PC-3 (cell line): ENCODE results near the gene FAM114A1. TPM values are rescaled to one million over a fixed set of nuclear protein-coding genes. Genes with fewer than 3 reads are reported as not detected.

Experiments
- ATAC-seq: fragments of 200-7000 bp; cut with Tn5 transposase; 2 replicates; pipeline ENCODE4 v1.9.1; 2020; ENCODE audit warnings: mild to moderate bottlenecking, moderate library complexity
- BruUV-seq: library from RNA; stranded (reverse); fragments of 400-500 nt; replicated peaks from 2 replicates; lab custom pipeline; 2021; lab: Mats Ljungman, UMichigan
- CTCF ChIA-PET: fragments of 300-600 bp; sonication (Branson Sonifier 250); formaldehyde crosslinking; loops from one replicate; lab custom pipeline; 2022; ENCODE audit warnings: antibody characterized with exemption; lab: Charles Lee
- POLR2A ChIA-PET: fragments of 300-600 bp; sonication (Branson Sonifier 250); formaldehyde crosslinking; loops from one replicate; lab custom pipeline; 2022; ENCODE audit warnings: antibody characterized with exemption; ENCODE audit not compliant: unreplicated experiment; lab: Charles Lee
- DNase-seq: peaks from one replicate; pipeline ENCODE4 v3.0.0-alpha.2; 2015
- H2AFZ ChIP-seq: fragments of 300-600 bp; sonication (generic); 2 replicates; pipeline ENCODE4 v1.6.0; 2016; ENCODE audit warnings: antibody characterized with exemption, low read length
- H3F3A ChIP-seq: fragments of 300-600 bp; sonication (generic); one replicate; pipeline ENCODE4 v1.6.0; 2017; ENCODE audit warnings: antibody characterized with exemption, low read length, control low read depth, mild to moderate bottlenecking; ENCODE audit not compliant: unreplicated experiment
- H3K27ac ChIP-seq: fragments of 300-600 bp; sonication (generic); 2 replicates; pipeline ENCODE4 v1.5.1; 2016; ENCODE audit warnings: mild to moderate bottlenecking, low read length
- H3K27me3 ChIP-seq: fragments of 300-600 bp; sonication (generic); 2 replicates; pipeline ENCODE4 v1.6.1; 2016; ENCODE audit warnings: low read length, mixed read lengths
- H3K36me3 ChIP-seq: fragments of 300-600 bp; sonication (generic); 2 replicates; pipeline ENCODE4 v1.6.1; 2016; ENCODE audit warnings: low read depth, mixed run types, low read length, mixed read lengths
- H3K4me1 ChIP-seq: fragments of 300-600 bp; sonication (generic); 2 replicates; pipeline ENCODE4 v1.5.1; 2016; ENCODE audit warnings: low read length; ENCODE audit not compliant: insufficient read depth
- H3K4me2 ChIP-seq: fragments of 300-600 bp; sonication (generic); 2 replicates; pipeline ENCODE4 v1.6.0; 2016; ENCODE audit warnings: low read length
- H3K4me3 ChIP-seq: fragments of 300-600 bp; sonication (generic); 2 replicates; pipeline ENCODE4 v1.5.1; 2016; ENCODE audit warnings: mild to moderate bottlenecking, low read length, mixed read lengths
- H3K79me2 ChIP-seq: fragments of 300-600 bp; sonication (generic); 2 replicates; pipeline ENCODE4 v1.6.1; 2017; ENCODE audit warnings: low read length, mixed read lengths
- H3K9ac ChIP-seq: fragments of 300-600 bp; sonication (generic); 2 replicates; pipeline ENCODE4 v1.6.0; 2016; ENCODE audit warnings: mild to moderate bottlenecking, low read length
- H3K9me2 ChIP-seq: fragments of 300-600 bp; sonication (generic); replicated peaks from 2 replicates; pipeline ENCODE4 v1.6.1; 2016; ENCODE audit warnings: mixed run types, low read length, mixed read lengths
- H3K9me3 ChIP-seq: fragments of 300-600 bp; sonication (generic); 2 replicates; pipeline ENCODE4 v1.6.1; 2016; ENCODE audit warnings: low read length, mixed read lengths
- H4K20me1 ChIP-seq: fragments of 300-600 bp; sonication (generic); 2 replicates; pipeline ENCODE4 v1.6.1; 2016; ENCODE audit warnings: low read length, mixed read lengths
- CTCF ChIP-seq: fragments of 300-600 bp; sonication (generic); conservative IDR thresholded peaks from 2 replicates; pipeline ENCODE4 v1.5.1; 2017; ENCODE audit warnings: antibody characterized with exemption, low read depth, mild to moderate bottlenecking, low read length
- EZH2 ChIP-seq: fragments of 300-600 bp; sonication (generic); IDR thresholded peaks from one replicate; pipeline ENCODE4 v1.6.1; 2017; ENCODE audit warnings: antibody characterized with exemption, mild to moderate bottlenecking, low read length; ENCODE audit not compliant: unreplicated experiment
- EZH2phosphoT487 ChIP-seq: fragments of 300-600 bp; sonication (generic); IDR thresholded peaks from 2 replicates; pipeline ENCODE4 v1.6.1; 2018; ENCODE audit warnings: mild to moderate bottlenecking, antibody characterized with exemption, low read length, borderline replicate concordance
- intact Hi-C: fragments of 100-400 bp; cut with micrococcal nuclease; formaldehyde crosslinking; loops from 2 replicates; pipeline ENCODE4 v1.9.0; 2023
- total RNA-seq: library from RNA; depleted of rRNA; stranded (reverse); fragments of >200 nt; gene quantifications from 2 replicates; pipeline ENCODE4 v1.2.3, GENCODE V29; 2014

The FAM114A1 gene
- total RNA-seq, 1 experiment from 2014 or later = 25.0 TPM

- CTCF ChIA-PET = no interaction called here
- ATAC-seq = no peak
- DNase-seq = no peak
- Histone ChIP-seq H3K9ac (no peak overlapping the region), H3K27ac (no peak overlapping the region), H3K4me3 (no peak overlapping the region), H3F3A (no peaks in the 10 kb centered on the region), H3K4me2 (no peak overlapping the region), H2AFZ (no peak overlapping the region), H3K9me2 (no peaks in the 10 kb centered on the region), H3K4me1 (no peaks in the 10 kb centered on the region), H3K9me3 (no peaks in the 10 kb centered on the region), H3K36me3 (no peaks in the 10 kb centered on the region), H4K20me1 (no peaks in the 10 kb centered on the region), H3K27me3 (no peaks in the 10 kb centered on the region), H3K79me2 (no peaks in the 10 kb centered on the region)
- TF ChIP-seq EZH2phosphoT487 (no peak), EZH2 (no peak), CTCF (no peak)
- POLR2A ChIA-PET = no interaction called here
- no TSS peak for BruUV-seq
- intact Hi-C loops = no loop called here
Observed at GRCh38 chr4:38930707-38931106, 63.1 kb downstream of the FAM114A1 start.

GRCh38 chr4:38931125-38931524 lies 63.5 kb downstream of the FAM114A1 start:
- Histone ChIP-seq H3K4me3 (no peak overlapping the region), H3K9me2 (no peaks in the 10 kb centered on the region), H3K4me2 (no peak overlapping the region), H3K27ac (no peak overlapping the region), H3K36me3 (no peaks in the 10 kb centered on the region), H3K79me2 (no peaks in the 10 kb centered on the region), H3K9me3 (no peaks in the 10 kb centered on the region), H3K4me1 (no peaks in the 10 kb centered on the region), H3K9ac (no peak overlapping the region), H2AFZ (no peak overlapping the region), H4K20me1 (no peaks in the 10 kb centered on the region), H3K27me3 (no peaks in the 10 kb centered on the region), H3F3A (no peaks in the 10 kb centered on the region)
- no peak for DNase-seq
- POLR2A ChIA-PET = no interaction called here
- CTCF ChIA-PET = no interaction called here
- ATAC-seq = no peak
- no peak for TF ChIP-seq EZH2phosphoT487
- intact Hi-C loops = no loop called here
- BruUV-seq = no TSS peak

GRCh38 chr4:38935391-38936073 lies 67.9 kb downstream of the FAM114A1 start:
- intact Hi-C loops = no loop called here
- H3K4me1 ChIP-seq = no peaks in the 10 kb centered on the region
- no peak for TF ChIP-seq EZH2
- no peak for TF ChIP-seq EZH2phosphoT487
- DNase-seq = no peak
- CTCF ChIA-PET = no interaction called here
- ATAC-seq = no peak
- no peak overlapping the region for H3K27ac ChIP-seq
- no peak overlapping the region for H3K4me3 ChIP-seq
- H3K79me2 ChIP-seq = no peaks in the 10 kb centered on the region
- H3K4me2 ChIP-seq = no peak overlapping the region
- no peaks in the 10 kb centered on the region for H3K9me2 ChIP-seq
- H3K9me3 ChIP-seq = no peaks in the 10 kb centered on the region
- no peak overlapping the region for H2AFZ ChIP-seq
- H3K27me3 ChIP-seq = no peaks in the 10 kb centered on the region
- no peaks in the 10 kb centered on the region for H3F3A ChIP-seq
- no TSS peak for BruUV-seq
- H3K36me3 ChIP-seq = no peaks in the 10 kb centered on the region; the same call in 1 of the 2 replicates
- no peaks in the 10 kb centered on the region for H4K20me1 ChIP-seq
- POLR2A ChIA-PET = interaction anchor here (0.5 kb wide), 1 partner anchor 90 kb away, joined by 4 read pairs; no protein-coding TSS in a partner anchor
- H3K9ac ChIP-seq = no peak overlapping the region

GRCh38 chr4:38939165-38939564 lies 71.6 kb downstream of the FAM114A1 start:
- ChIA-PET POLR2A (no interaction called here), CTCF (no interaction called here)
- DNase-seq (no peak), ATAC-seq (no peak)
- H3K4me2 ChIP-seq = no peak overlapping the region
- no peaks in the 10 kb centered on the region for H3K27me3 ChIP-seq
- H3K9me3 ChIP-seq = no peaks in the 10 kb centered on the region
- H3K9me2 ChIP-seq = no peaks in the 10 kb centered on the region
- H3K4me1 ChIP-seq = no peaks in the 10 kb centered on the region
- no peaks in the 10 kb centered on the region for H3K79me2 ChIP-seq
- no peak overlapping the region for H2AFZ ChIP-seq
- no peaks in the 10 kb centered on the region for H3F3A ChIP-seq
- H3K36me3 ChIP-seq = no peaks in the 10 kb centered on the region; the same call in 1 of the 2 replicates
- no peak for TF ChIP-seq EZH2
- no peak for TF ChIP-seq EZH2phosphoT487
- no peak for TF ChIP-seq CTCF
- H4K20me1 ChIP-seq = no peaks in the 10 kb centered on the region
- H3K9ac ChIP-seq = no peak overlapping the region
- H3K27ac ChIP-seq = no peak overlapping the region
- intact Hi-C loops = no loop called here
- no TSS peak for BruUV-seq
- no peak overlapping the region for H3K4me3 ChIP-seq
